ENCODE data around the gene COBL. TPM values are rescaled to one million over a fixed set of nuclear protein-coding genes. Genes with fewer than 3 reads are reported as not detected.

COBL gene
- total RNA-seq, 6 experiments from 2014 or later = not detected

- Mint-ChIP-seq H3K4me3 (no peak overlapping the region), H3K36me3 (ENCODE audit: low read depth) (no peaks in the 10 kb centered on the region), H3K27me3 (ENCODE audit: insufficient read depth) (no peaks in the 10 kb centered on the region), H3K4me1 (ENCODE audit: low read depth) (no peaks in the 10 kb centered on the region), H3K9me3 (peaks cover 4% of the 10 kb centered on the region; the same call in 1 of the 2 replicates), H3K27ac (no peak overlapping the region)
- TF ChIP-seq CTCF (IDR thresholded peaks at IDR 0.05) = no peak
- no peak for DNase-seq
Observed at GRCh38 chr7:51335057-51335456, 18.4 kb upstream of the COBL start.

GRCh38 chr7:51329696-51330263, 13.2 kb upstream of the COBL start:
- Mint-ChIP-seq H3K27ac (no peak overlapping the region), H3K9me3 (peaks cover 4% of the 10 kb centered on the region; the same call in 1 of the 2 replicates), H3K4me1 (ENCODE audit: low read depth) (no peaks in the 10 kb centered on the region), H3K27me3 (ENCODE audit: insufficient read depth) (peaks cover 4% of the 10 kb centered on the region), H3K4me3 (no peak overlapping the region), H3K36me3 (ENCODE audit: low read depth) (no peaks in the 10 kb centered on the region)
- no peak for DNase-seq
- no peak for TF ChIP-seq CTCF (IDR thresholded peaks at IDR 0.05)

- Mint-ChIP-seq H3K4me1 (ENCODE audit: low read depth) (no peaks in the 10 kb centered on the region), H3K4me3 (no peak overlapping the region), H3K27ac (no peak overlapping the region)
Observed at GRCh38 chr7:51328351-51328801, 11.8 kb upstream of the COBL start.

GRCh38 chr7:51327287-51327717, 10.7 kb upstream of the COBL start:
- DNase-seq = no peak
- no peaks in the 10 kb centered on the region; the same call in 1 of the 2 replicates for H3K9me3 Mint-ChIP-seq
- no peaks in the 10 kb centered on the region for H3K4me1 Mint-ChIP-seq (ENCODE audit: low read depth)
- no peak overlapping the region for H3K4me3 Mint-ChIP-seq
- H3K36me3 Mint-ChIP-seq (ENCODE audit: low read depth) = no peaks in the 10 kb centered on the region
- no peak for TF ChIP-seq CTCF (IDR thresholded peaks at IDR 0.05)
- H3K27me3 Mint-ChIP-seq (ENCODE audit: insufficient read depth) = peaks cover 4% of the 10 kb centered on the region
- no peak overlapping the region for H3K27ac Mint-ChIP-seq

More at GRCh38 chr7:51328351-51328801, 11.8 kb upstream of the COBL start:
- Mint-ChIP-seq H3K27me3 (ENCODE audit: insufficient read depth) (peaks cover 4% of the 10 kb centered on the region), H3K36me3 (ENCODE audit: low read depth) (no peaks in the 10 kb centered on the region), H3K9me3 (peaks cover 4% of the 10 kb centered on the region; the same call in 1 of the 2 replicates)
- DNase-seq = no peak
- no peak for TF ChIP-seq CTCF (IDR thresholded peaks at IDR 0.05)

- Mint-ChIP-seq H3K9me3 (no peaks in the 10 kb centered on the region; the same call in 1 of the 2 replicates), H3K4me1 (ENCODE audit: low read depth) (no peaks in the 10 kb centered on the region), H3K27ac (no peak overlapping the region), H3K36me3 (ENCODE audit: low read depth) (no peaks in the 10 kb centered on the region), H3K4me3 (no peak overlapping the region), H3K27me3 (ENCODE audit: insufficient read depth) (peaks cover 4% of the 10 kb centered on the region)
- no peak for DNase-seq
- TF ChIP-seq CTCF (IDR thresholded peaks at IDR 0.05) = no peak
Observed at GRCh38 chr7:51326656-51327286, 10.2 kb upstream of the COBL start.

Data from HFFc6 (cell line).